Endothelial cell (in vitro differentiated cells): ENCODE data around the gene ZNF263. TPM values are rescaled to one million over a fixed set of nuclear protein-coding genes. Genes with fewer than 3 reads are reported as not detected.

Experiments used
- DNase-seq: peaks from one replicate; pipeline ENCODE4 v3.0.0; 2021; ENCODE audit warnings: low spot score
- H3K27ac Mint-ChIP-seq: one replicate; pipeline ENCODE4 v1.8.0; 2021; ENCODE audit warnings: mixed read lengths, inconsistent platforms; ENCODE audit not compliant: unreplicated experiment
- H3K27me3 Mint-ChIP-seq: one replicate; pipeline ENCODE4 v1.8.0; 2021; ENCODE audit warnings: mild to moderate bottlenecking, moderate library complexity, mixed read lengths, inconsistent platforms; ENCODE audit not compliant: unreplicated experiment
- H3K36me3 Mint-ChIP-seq: one replicate; pipeline ENCODE4 v1.8.0; 2021; ENCODE audit warnings: mild to moderate bottlenecking, low read depth, mixed read lengths, inconsistent platforms; ENCODE audit not compliant: unreplicated experiment
- H3K4me1 Mint-ChIP-seq: one replicate; pipeline ENCODE4 v1.8.0; 2021; ENCODE audit warnings: mild to moderate bottlenecking, mixed read lengths, inconsistent platforms; ENCODE audit not compliant: unreplicated experiment
- H3K4me3 Mint-ChIP-seq: one replicate; pipeline ENCODE4 v1.8.0; 2021; ENCODE audit warnings: mild to moderate bottlenecking, mixed read lengths, inconsistent platforms; ENCODE audit not compliant: unreplicated experiment
- H3K9me3 Mint-ChIP-seq: one replicate; pipeline ENCODE4 v1.8.0; 2021; ENCODE audit warnings: mixed read lengths, inconsistent platforms; ENCODE audit not compliant: unreplicated experiment
- CTCF ChIP-seq: fragments of 200-600 bp; sonication (generic); IDR thresholded peaks from one replicate; pipeline ENCODE4 v1.5.0; 2021; ENCODE audit warnings: antibody characterized with exemption; ENCODE audit not compliant: unreplicated experiment
- total RNA-seq: library from RNA; stranded (reverse); fragmentation: NEBNext Ultra II Directional; extraction: Animal tissue kit (Norgen Biotek cat#: 25700); gene quantifications from one replicate; pipeline ENCODE4 v1.2.1, GENCODE V29; 2021; ENCODE audit not compliant: unreplicated experiment

ZNF263 gene
- total RNA-seq, 1 donor from 2014 or later = 43.7 TPM

GRCh38 chr16:3241761-3242160 lies 41.5 kb upstream of the ZNF263 start:
- H3K9me3 Mint-ChIP-seq = peaks cover 21% of the 10 kb centered on the region
- H3K27me3 Mint-ChIP-seq = peaks cover 3% of the 10 kb centered on the region
- H3K4me1 Mint-ChIP-seq = no peaks in the 10 kb centered on the region

GRCh38 chr16:3242709-3243108 lies 40.6 kb upstream of the ZNF263 start:
- H3K9me3 Mint-ChIP-seq = peaks cover 21% of the 10 kb centered on the region
- TF ChIP-seq CTCF = no peak
- H3K4me1 Mint-ChIP-seq = no peaks in the 10 kb centered on the region
- no peak for DNase-seq
- peaks cover 6% of the 10 kb centered on the region for H3K27me3 Mint-ChIP-seq
- H3K36me3 Mint-ChIP-seq = peaks cover 14% of the 10 kb centered on the region
- H3K4me3 Mint-ChIP-seq = no peak overlapping the region
- H3K27ac Mint-ChIP-seq = no peak overlapping the region

More at GRCh38 chr16:3241761-3242160, 41.5 kb upstream of the ZNF263 start:
- Mint-ChIP-seq H3K36me3 (peaks cover 11% of the 10 kb centered on the region), H3K27ac (no peak overlapping the region), H3K4me3 (no peak overlapping the region)
- TF ChIP-seq CTCF = no peak
- no peak for DNase-seq

GRCh38 chr16:3243882-3244281 lies 39.4 kb upstream of the ZNF263 start:
- Mint-ChIP-seq H3K27ac (no peak overlapping the region), H3K4me3 (peak overlapping the region; percentile 18), H3K27me3 (peaks cover 8% of the 10 kb centered on the region), H3K4me1 (no peaks in the 10 kb centered on the region), H3K36me3 (peaks cover 14% of the 10 kb centered on the region), H3K9me3 (peaks cover 21% of the 10 kb centered on the region)
- no peak for DNase-seq
- no peak for TF ChIP-seq CTCF

GRCh38 chr16:3246002-3246401 lies 37.3 kb upstream of the ZNF263 start:
- no peak for TF ChIP-seq CTCF
- no peaks in the 10 kb centered on the region for H3K4me1 Mint-ChIP-seq
- peaks cover 21% of the 10 kb centered on the region for H3K9me3 Mint-ChIP-seq
- peaks cover 8% of the 10 kb centered on the region for H3K27me3 Mint-ChIP-seq
- H3K36me3 Mint-ChIP-seq = peaks cover 12% of the 10 kb centered on the region
- DNase-seq = no peak
- H3K27ac Mint-ChIP-seq = no peak overlapping the region
- no peak overlapping the region for H3K4me3 Mint-ChIP-seq

- Mint-ChIP-seq H3K27me3 (peaks cover 8% of the 10 kb centered on the region), H3K36me3 (peaks cover 10% of the 10 kb centered on the region), H3K4me3 (no peak overlapping the region)
Measured at GRCh38 chr16:3246876-3247275, 36.4 kb upstream of the ZNF263 start.

More at GRCh38 chr16:3246876-3247275, 36.4 kb upstream of the ZNF263 start:
- Mint-ChIP-seq H3K4me1 (no peaks in the 10 kb centered on the region), H3K27ac (no peak overlapping the region), H3K9me3 (peaks cover 24% of the 10 kb centered on the region)
- no peak for TF ChIP-seq CTCF
- DNase-seq = no peak
